Erythroblast (primary cell): ENCODE measurements around the gene PARD3.

Source experiments
- DNase-seq, 2 experiments: peaks; one replicate each; lab custom pipeline; 2025; lab: John Stamatoyannopoulos, UW
- GATA1 ChIP-seq: IDR thresholded peaks from 2 replicates; pipeline ENCODE4 v1.6.1; 2011; ENCODE audit warnings: low read depth, mild to moderate bottlenecking, control low read depth, low read length, moderate library complexity
- POLR2A ChIP-seq: IDR thresholded peaks from 2 replicates; pipeline ENCODE4 v1.6.1; 2011; ENCODE audit warnings: mild to moderate bottlenecking, low read length

Gene PARD3

GRCh38 chr10:34313353-34313752, 501.7 kb downstream of the PARD3 start:
- TF ChIP-seq POLR2A: no peak
- no peak for DNase-seq

DNA sequence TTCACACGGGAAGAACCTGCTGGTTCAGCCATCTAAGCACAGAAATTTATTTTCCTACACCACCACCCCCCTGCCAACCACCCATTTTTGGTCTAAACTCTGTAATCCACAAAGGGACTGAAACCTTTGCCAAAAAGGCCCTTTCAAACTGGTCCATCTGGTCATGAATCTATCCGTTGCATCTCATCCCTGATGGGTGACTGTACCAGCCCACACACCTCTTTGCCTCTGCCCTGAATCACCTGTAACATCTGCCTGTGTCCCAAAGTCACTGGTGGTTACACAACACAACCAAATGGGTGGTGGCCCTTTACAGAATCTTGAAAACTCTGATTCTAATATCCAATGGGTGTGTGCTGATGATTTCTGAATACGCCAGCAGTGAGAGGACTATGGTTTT, 503.4 kb downstream of the PARD3 start:
- no peak for TF ChIP-seq GATA1
- TF ChIP-seq POLR2A: no peak
- DNase-seq: no peak

GRCh38 chr10:34310234-34310633, 504.9 kb downstream of the PARD3 start:
- TF ChIP-seq GATA1 (no peak), POLR2A (no peak)
- no peak for DNase-seq

DNA sequence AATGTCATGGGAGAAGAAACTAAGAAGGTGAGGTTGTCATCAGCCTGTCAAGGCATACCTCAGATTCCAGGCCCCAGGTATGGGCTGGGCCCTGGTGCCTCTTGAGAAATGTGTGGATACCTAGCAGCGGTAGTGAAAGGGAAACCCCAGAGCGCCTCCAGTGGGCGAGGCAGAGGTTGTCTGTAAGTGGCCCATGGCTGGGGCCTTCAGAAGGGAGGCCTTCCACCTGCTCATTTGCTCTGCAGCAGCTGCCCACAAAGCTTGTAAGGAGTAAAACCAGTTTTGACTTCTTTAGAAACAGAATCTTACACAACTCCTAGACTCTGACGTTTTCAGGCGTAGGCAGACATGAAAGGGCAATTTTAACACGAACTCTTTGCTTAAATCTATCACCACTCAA, 509.9 kb downstream of the PARD3 start:
- TF ChIP-seq POLR2A (no peak), GATA1 (no peak)

DNA sequence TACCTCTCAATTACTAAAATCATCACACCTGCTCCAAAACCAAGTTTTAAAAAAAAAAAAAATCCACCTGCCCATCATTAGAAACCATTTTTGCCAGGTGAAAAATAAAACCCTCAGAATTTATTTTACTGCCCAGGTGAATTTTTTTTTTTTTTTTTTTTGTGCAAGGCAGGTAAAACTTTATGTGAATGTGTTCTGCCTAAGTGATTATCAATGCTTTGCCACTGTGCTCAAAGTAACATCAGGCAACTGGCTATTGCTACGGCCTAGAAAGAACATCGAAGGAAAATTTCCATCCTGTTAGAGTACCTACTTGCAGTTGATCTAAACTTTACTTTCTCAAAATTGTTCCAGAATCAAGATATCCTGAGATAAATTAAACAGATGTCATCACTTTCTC, 512.1 kb downstream of the PARD3 start:
- no peak for DNase-seq

More for the DNA sequence above, 509.9 kb downstream of the PARD3 start:
- DNase-seq: no peak

DNA sequence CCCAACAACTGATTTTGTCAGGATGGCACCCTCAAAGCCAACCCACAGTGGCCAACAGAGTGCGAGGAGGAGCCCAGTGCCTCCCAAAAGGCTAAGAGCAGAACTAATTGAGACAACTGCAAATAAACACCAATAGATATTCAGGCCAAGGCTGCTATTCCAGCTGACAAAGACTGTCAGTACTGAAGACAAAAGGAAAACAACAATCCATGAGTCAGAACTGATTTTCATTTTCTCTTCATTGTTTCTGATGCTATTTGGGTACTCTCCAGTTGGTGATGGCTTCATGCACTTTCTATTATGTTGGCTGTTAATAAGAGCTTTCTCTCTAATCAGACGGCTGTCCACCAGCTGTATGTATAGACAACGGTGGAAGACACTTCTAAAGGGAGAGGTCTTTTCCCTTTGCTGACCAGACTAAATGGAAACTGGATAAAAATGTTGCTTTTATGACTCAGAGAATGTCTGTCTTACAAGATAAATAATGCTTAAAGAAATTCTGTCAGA, 515.9 kb downstream of the PARD3 start:
- TF ChIP-seq GATA1: no peak
- TF ChIP-seq POLR2A: no peak
- no peak for DNase-seq

More for the DNA sequence above, 512.1 kb downstream of the PARD3 start:
- TF ChIP-seq POLR2A: no peak
- TF ChIP-seq GATA1: no peak

GRCh38 chr10:34298346-34298818, 516.7 kb downstream of the PARD3 start:
- TF ChIP-seq GATA1 (no peak), POLR2A (no peak)
- DNase-seq: no peak

- TF ChIP-seq POLR2A (no peak), GATA1 (no peak)
Observed at GRCh38 chr10:34297541-34298345, 517.4 kb downstream of the PARD3 start.

DNA sequence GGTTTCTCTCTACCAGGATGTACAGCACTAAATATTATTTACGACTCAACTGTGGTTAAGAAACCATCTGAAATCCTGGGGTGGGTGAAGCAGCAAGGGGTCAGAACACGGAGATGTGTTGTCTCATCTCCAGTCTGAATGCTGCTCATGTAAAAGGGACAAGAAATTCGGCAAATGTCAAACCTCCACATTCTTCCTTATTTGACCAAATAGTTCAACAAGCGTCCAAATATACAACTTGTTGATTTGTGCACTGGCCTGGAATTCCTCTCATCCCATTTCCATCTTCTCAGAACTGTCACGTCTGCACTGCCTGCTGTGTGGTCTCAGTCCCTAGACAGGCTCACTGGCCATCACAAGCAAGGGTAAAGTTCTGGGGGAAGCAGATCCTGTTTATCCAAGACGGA, 520.0 kb downstream of the PARD3 start:
- no peak for DNase-seq
- TF ChIP-seq GATA1: no peak
- TF ChIP-seq POLR2A: no peak

More at GRCh38 chr10:34297541-34298345, 517.4 kb downstream of the PARD3 start:
- DNase-seq: no peak

- TF ChIP-seq GATA1 (no peak), POLR2A (no peak)
- no peak for DNase-seq
Observed at GRCh38 chr10:34294137-34294536, 521.0 kb downstream of the PARD3 start.

GRCh38 chr10:34292675-34293074, 522.4 kb downstream of the PARD3 start:
- TF ChIP-seq GATA1: no peak
- no peak for DNase-seq

DNA sequence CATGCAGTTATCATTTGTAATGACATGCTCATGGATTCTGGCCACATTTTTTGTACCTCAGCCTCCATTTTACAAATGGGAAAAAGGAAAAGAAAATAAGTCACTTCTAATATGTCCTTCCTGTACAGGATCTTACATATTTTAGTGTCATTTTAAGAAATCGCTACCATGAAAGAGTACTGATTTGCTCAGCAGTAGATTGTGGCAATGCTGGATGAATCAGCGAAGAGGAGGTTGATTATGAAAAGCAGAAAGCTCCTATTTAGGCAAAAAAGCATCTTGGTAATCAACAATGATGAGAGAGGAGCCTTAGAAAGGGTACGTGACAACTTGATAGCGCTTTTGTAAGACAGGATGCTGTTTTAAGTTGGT, 522.9 kb downstream of the PARD3 start:
- DNase-seq: no peak
- TF ChIP-seq GATA1: no peak
- TF ChIP-seq POLR2A: no peak

GRCh38 chr10:34291466-34292193, 523.5 kb downstream of the PARD3 start:
- no peak for TF ChIP-seq POLR2A
- TF ChIP-seq GATA1: no peak
- DNase-seq: no peak
